Lower leg skin (tissue), 3 donors: ENCODE results near the gene NTM.

Experiments used
- POLR2A ChIP-seq, 2 donors: fragments of 450-650 bp; IDR thresholded peaks; one replicate each; pipeline ENCODE4 v1.6.1; 2016 to 2017; ENCODE audit warnings: antibody characterized with exemption in 2 of 2, mild to moderate bottlenecking in 1 of 2, moderate library complexity in 1 of 2
- TF ChIP-seq, protein P1 (sequence below), 3 donors: fragments of 450-650 bp; IDR thresholded peaks; one replicate each; pipeline ENCODE4 v1.5.1; 2016; ENCODE audit warnings: antibody characterized with exemption in 3 of 3, mild to moderate bottlenecking in 3 of 3, moderate library complexity in 2 of 3

DNA sequence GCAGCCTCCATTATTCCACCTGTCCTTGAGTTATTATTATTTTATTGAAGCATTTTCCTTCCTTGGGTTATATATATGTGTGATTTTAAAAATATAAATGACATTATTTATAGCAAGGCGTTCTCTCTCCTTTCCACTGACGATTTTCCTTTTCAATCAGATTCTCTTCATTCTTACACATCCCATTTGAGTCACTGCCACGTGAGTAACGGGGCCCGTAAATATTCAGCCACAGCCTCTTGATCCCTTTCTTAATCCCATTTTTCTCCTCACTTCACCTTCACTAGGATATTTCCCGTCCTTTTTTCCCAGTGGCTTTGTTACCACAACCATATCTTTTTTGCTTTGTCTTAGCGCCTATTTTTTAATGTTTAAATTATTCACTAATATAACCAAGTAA, 396.2 kb downstream of the NTM start:
- TF ChIP-seq, protein P1, sequence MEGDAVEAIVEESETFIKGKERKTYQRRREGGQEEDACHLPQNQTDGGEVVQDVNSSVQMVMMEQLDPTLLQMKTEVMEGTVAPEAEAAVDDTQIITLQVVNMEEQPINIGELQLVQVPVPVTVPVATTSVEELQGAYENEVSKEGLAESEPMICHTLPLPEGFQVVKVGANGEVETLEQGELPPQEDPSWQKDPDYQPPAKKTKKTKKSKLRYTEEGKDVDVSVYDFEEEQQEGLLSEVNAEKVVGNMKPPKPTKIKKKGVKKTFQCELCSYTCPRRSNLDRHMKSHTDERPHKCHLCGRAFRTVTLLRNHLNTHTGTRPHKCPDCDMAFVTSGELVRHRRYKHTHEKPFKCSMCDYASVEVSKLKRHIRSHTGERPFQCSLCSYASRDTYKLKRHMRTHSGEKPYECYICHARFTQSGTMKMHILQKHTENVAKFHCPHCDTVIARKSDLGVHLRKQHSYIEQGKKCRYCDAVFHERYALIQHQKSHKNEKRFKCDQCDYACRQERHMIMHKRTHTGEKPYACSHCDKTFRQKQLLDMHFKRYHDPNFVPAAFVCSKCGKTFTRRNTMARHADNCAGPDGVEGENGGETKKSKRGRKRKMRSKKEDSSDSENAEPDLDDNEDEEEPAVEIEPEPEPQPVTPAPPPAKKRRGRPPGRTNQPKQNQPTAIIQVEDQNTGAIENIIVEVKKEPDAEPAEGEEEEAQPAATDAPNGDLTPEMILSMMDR (IDR thresholded peaks at IDR 0.05): no peak
- no peak for TF ChIP-seq POLR2A (IDR thresholded peaks at IDR 0.05)
